ENCODE data around the gene NELL1.

DNA sequence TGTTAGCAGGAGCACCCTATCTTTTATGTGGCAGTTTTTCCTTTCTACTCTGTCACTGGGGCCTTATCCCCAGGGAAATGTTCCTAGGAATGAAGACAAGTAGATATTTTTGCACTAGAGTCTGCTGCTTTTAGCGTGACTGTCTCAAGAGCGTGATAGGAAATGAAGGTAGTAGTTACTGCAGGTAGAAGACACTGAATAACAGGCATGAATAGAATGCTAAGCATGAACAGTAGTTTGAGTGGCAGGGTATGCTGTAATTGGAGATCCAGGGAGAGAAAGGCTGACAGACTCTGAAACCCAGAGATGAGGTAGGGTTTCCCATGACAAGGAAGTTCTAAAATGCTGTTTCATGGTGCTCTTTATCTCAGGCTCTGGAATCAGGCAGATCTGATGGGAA, 475.1 kb downstream of the NELL1 start:
- no peak for TF ChIP-seq ZFP30 (CRISPR knock-in tag; IDR thresholded peaks at IDR 0.05)
- no peak for TF ChIP-seq TOX (CRISPR knock-in tag; IDR thresholded peaks at IDR 0.05; ENCODE audit: borderline replicate concordance)
- TF ChIP-seq RARB (CRISPR knock-in tag; IDR thresholded peaks at IDR 0.05), result no peak
- TF ChIP-seq, protein P1, sequence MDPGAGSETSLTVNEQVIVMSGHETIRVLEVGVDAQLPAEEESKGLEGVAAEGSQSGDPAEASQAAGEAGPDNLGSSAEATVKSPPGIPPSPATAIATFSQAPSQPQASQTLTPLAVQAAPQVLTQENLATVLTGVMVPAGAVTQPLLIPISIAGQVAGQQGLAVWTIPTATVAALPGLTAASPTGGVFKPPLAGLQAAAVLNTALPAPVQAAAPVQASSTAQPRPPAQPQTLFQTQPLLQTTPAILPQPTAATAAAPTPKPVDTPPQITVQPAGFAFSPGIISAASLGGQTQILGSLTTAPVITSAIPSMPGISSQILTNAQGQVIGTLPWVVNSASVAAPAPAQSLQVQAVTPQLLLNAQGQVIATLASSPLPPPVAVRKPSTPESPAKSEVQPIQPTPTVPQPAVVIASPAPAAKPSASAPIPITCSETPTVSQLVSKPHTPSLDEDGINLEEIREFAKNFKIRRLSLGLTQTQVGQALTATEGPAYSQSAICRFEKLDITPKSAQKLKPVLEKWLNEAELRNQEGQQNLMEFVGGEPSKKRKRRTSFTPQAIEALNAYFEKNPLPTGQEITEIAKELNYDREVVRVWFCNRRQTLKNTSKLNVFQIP (CRISPR knock-in tag; IDR thresholded peaks at IDR 0.05; ENCODE audit: borderline replicate concordance, low read depth), result no peak

Measured in SK-N-SH treated with all-trans-retinoic acid at 6 μM for 48 hours (cell line).